Fibroblast of villous mesenchyme (primary cell): ENCODE results near the gene WDR93. TPM values are rescaled to one million over a fixed set of nuclear protein-coding genes. Genes with fewer than 3 reads are reported as not detected.
"Not testable (repeated sequence)": the region's sequence is repeated elsewhere in the genome, so short reads cannot be mapped to it uniquely, and the experiment has no call there.

ENCODE experiments used
- DNase-seq: peaks from one replicate; pipeline ENCODE4 v3.0.0-alpha.2; 2010; ENCODE audit warnings: low read depth
- H3K4me3 ChIP-seq: 2 replicates; pipeline ENCODE4 v1.5.1; 2011; ENCODE audit warnings: low read depth, mild to moderate bottlenecking, low read length
- CTCF ChIP-seq: IDR thresholded peaks from 2 replicates; pipeline ENCODE4 v1.5.1; 2012; ENCODE audit warnings: low read depth, mild to moderate bottlenecking, low read length; ENCODE audit not compliant: insufficient read depth
- small RNA-seq: library from RNA; depleted of rRNA; stranded (forward); fragments of <200 nt; gene quantifications from one replicate; pipeline ENCODE3, GENCODE V24; 2012
- total RNA-seq: library from RNA; depleted of rRNA; stranded (reverse); fragments of >200 nt; gene quantifications from 2 replicates; pipeline ENCODE4 v1.2.3, GENCODE V29; 2012

Gene WDR93
- total RNA-seq, 1 donor, result not detected

GRCh38 chr15:89787944-89788343, 97.3 kb downstream of the WDR93 start:
- TF ChIP-seq CTCF, result no peak
- H3K4me3 ChIP-seq, result no peak overlapping the region
- DNase-seq, result no peak

- not testable (repeated sequence) for DNase-seq, H3K4me3 ChIP-seq
Observed at GRCh38 chr15:89788585-89788984, 98.0 kb downstream of the WDR93 start.

GRCh38 chr15:89790206-89790605, 99.6 kb downstream of the WDR93 start:
- no peak overlapping the region for H3K4me3 ChIP-seq
- no peak for TF ChIP-seq CTCF
- DNase-seq, result no peak

GRCh38 chr15:89790661-89791060, 100.0 kb downstream of the WDR93 start:
- no peak overlapping the region for H3K4me3 ChIP-seq
- no peak for DNase-seq
- no peak for TF ChIP-seq CTCF

GRCh38 chr15:89792106-89792805, 101.6 kb downstream of the WDR93 start:
- TF ChIP-seq CTCF, result no peak
- no peak for DNase-seq
- H3K4me3 ChIP-seq, result no peak overlapping the region

Small RNAs within 50 kb of the gene (small RNA-seq; reads per million reads assigned to genes)
- not detected for gene RNU6-132P

Other genes starting within 250 kb of the WDR93 start
- not detected in 2 replicates for gene RHCG, start 194.2 kb upstream of the WDR93 start, total RNA-seq
- gene TICRR, start 115.3 kb upstream of the WDR93 start, total RNA-seq, result 5.2 TPM in 2 replicates
- gene KIF7, start 35.3 kb upstream of the WDR93 start, total RNA-seq, result 12.2 and 13.4 TPM in 2 replicates
- gene PLIN1, start 11.4 kb upstream of the WDR93 start, total RNA-seq, result under 0.01 and 0.43 TPM in 2 replicates
- gene PEX11A, start 57 bp upstream of the WDR93 start, total RNA-seq, result 3.9 and 8.2 TPM in 2 replicates
- under 0.01 TPM in 2 replicates for gene MESP1, start 60.4 kb downstream of the WDR93 start, total RNA-seq
- 0.32 and 0.43 TPM in 2 replicates for gene MESP2, start 85.5 kb downstream of the WDR93 start, total RNA-seq
- gene ANPEP, start 124.0 kb downstream of the WDR93 start, total RNA-seq, result 52.5 and 54.0 TPM in 2 replicates
- gene AP3S2, start 203.2 kb downstream of the WDR93 start, total RNA-seq, result 49.6 and 73.0 TPM in 2 replicates
- gene ARPIN, start 222.1 kb downstream of the WDR93 start, total RNA-seq, result 10.8 and 16.1 TPM in 2 replicates